ENCODE measurements around the gene LPIN3. TPM values are rescaled to one million over a fixed set of nuclear protein-coding genes. Genes with fewer than 3 reads are reported as not detected.
A peak's percentile ranks its signal among the peaks of the same experiment; 100 is the strongest.

The LPIN3 gene
- total and polyA plus RNA-seq, 5 donors from 2014 or later, result 0.10 to 0.35 TPM; not detected in 3

- no peaks in the 10 kb centered on the region for H3K9me3 ChIP-seq (ENCODE audit: control insufficient read depth in 2 of 2, low read length in 2 of 2)
- no peaks in the 10 kb centered on the region for H3K9me3 Mint-ChIP-seq
- no peak overlapping the region for H3K4me3 Mint-ChIP-seq
- no peaks in the 10 kb centered on the region for H3K27me3 Mint-ChIP-seq
- no peak for ATAC-seq (ENCODE audit: low read depth in 2 of 2)
- DNase-seq, result no peak
- H3K4me1 ChIP-seq (ENCODE audit: control insufficient read depth, insufficient read depth, low read length, poor library complexity, severe bottlenecking), result no peaks in the 10 kb centered on the region
- no peak overlapping the region for H3K4me3 ChIP-seq (ENCODE audit: low read depth, low read length)
- H3K4me1 Mint-ChIP-seq, result no peaks in the 10 kb centered on the region
- no peaks in the 10 kb centered on the region for H3K36me3 ChIP-seq (ENCODE audit: control insufficient read depth, insufficient read depth, low read length)
- H3K27ac Mint-ChIP-seq, result no peak overlapping the region
- H3K36me3 Mint-ChIP-seq, result no peaks in the 10 kb centered on the region
- H3K27ac ChIP-seq (ENCODE audit: insufficient read depth, low read length, poor library complexity, severe bottlenecking), result no peak overlapping the region
- no peaks in the 10 kb centered on the region for H3K27me3 ChIP-seq (ENCODE audit: control insufficient read depth, insufficient read depth, low read length)
Observed at GRCh38 chr20:41353530-41353929, 12.9 kb downstream of the LPIN3 start.

GRCh38 chr20:41355192-41355591 lies 14.6 kb downstream of the LPIN3 start:
- Mint-ChIP-seq H3K9me3 (no peaks in the 10 kb centered on the region), H3K27ac (no peak overlapping the region), H3K4me3 (no peak overlapping the region), H3K27me3 (no peaks in the 10 kb centered on the region), H3K4me1 (no peaks in the 10 kb centered on the region), H3K36me3 (no peaks in the 10 kb centered on the region)
- ATAC-seq (ENCODE audit: low read depth in 2 of 2), result no peak
- Histone ChIP-seq H3K4me1 (ENCODE audit: control insufficient read depth, insufficient read depth, low read length, poor library complexity, severe bottlenecking) (no peaks in the 10 kb centered on the region), H3K27me3 (ENCODE audit: control insufficient read depth, insufficient read depth, low read length) (no peaks in the 10 kb centered on the region), H3K9me3 (ENCODE audit: control insufficient read depth in 2 of 2, low read length in 2 of 2) (no peaks in the 10 kb centered on the region), H3K27ac (ENCODE audit: insufficient read depth, low read length, poor library complexity, severe bottlenecking) (no peak overlapping the region), H3K36me3 (ENCODE audit: control insufficient read depth, insufficient read depth, low read length) (no peaks in the 10 kb centered on the region), H3K4me3 (ENCODE audit: low read depth, low read length) (no peak overlapping the region)
- no peak for DNase-seq

GRCh38 chr20:41355598-41356203 lies 15.1 kb downstream of the LPIN3 start:
- Histone ChIP-seq H3K27me3 (ENCODE audit: control insufficient read depth, insufficient read depth, low read length) (no peaks in the 10 kb centered on the region), H3K27ac (ENCODE audit: insufficient read depth, low read length, poor library complexity, severe bottlenecking) (no peak overlapping the region), H3K36me3 (ENCODE audit: control insufficient read depth, insufficient read depth, low read length) (no peaks in the 10 kb centered on the region), H3K4me3 (ENCODE audit: low read depth, low read length) (no peak overlapping the region), H3K4me1 (ENCODE audit: control insufficient read depth, insufficient read depth, low read length, poor library complexity, severe bottlenecking) (no peaks in the 10 kb centered on the region), H3K9me3 (ENCODE audit: control insufficient read depth in 2 of 2, low read length in 2 of 2) (no peaks in the 10 kb centered on the region)
- Mint-ChIP-seq H3K36me3 (no peaks in the 10 kb centered on the region), H3K4me1 (no peaks in the 10 kb centered on the region), H3K27ac (no peak overlapping the region), H3K9me3 (no peaks in the 10 kb centered on the region), H3K4me3 (no peak overlapping the region), H3K27me3 (no peaks in the 10 kb centered on the region)
- DNase-seq (no peak), ATAC-seq (ENCODE audit: low read depth in 2 of 2) (no peak)

GRCh38 chr20:41356951-41357350 lies 16.3 kb downstream of the LPIN3 start:
- DNase-seq, result no peak
- no peaks in the 10 kb centered on the region for H3K36me3 ChIP-seq (ENCODE audit: control insufficient read depth, insufficient read depth, low read length)
- ATAC-seq (ENCODE audit: low read depth in 2 of 2), result no peak
- H3K4me1 ChIP-seq (ENCODE audit: control insufficient read depth, insufficient read depth, low read length, poor library complexity, severe bottlenecking), result no peaks in the 10 kb centered on the region
- Mint-ChIP-seq H3K4me3 (no peak overlapping the region), H3K27me3 (no peaks in the 10 kb centered on the region), H3K36me3 (no peaks in the 10 kb centered on the region), H3K27ac (no peak overlapping the region), H3K9me3 (no peaks in the 10 kb centered on the region), H3K4me1 (no peaks in the 10 kb centered on the region)
- H3K27ac ChIP-seq (ENCODE audit: insufficient read depth, low read length, poor library complexity, severe bottlenecking), result no peak overlapping the region
- no peaks in the 10 kb centered on the region for H3K27me3 ChIP-seq (ENCODE audit: control insufficient read depth, insufficient read depth, low read length)
- H3K9me3 ChIP-seq (ENCODE audit: control insufficient read depth in 2 of 2, low read length in 2 of 2), result no peaks in the 10 kb centered on the region
- H3K4me3 ChIP-seq (ENCODE audit: low read depth, low read length), result no peak overlapping the region

- Mint-ChIP-seq H3K27me3 (no peaks in the 10 kb centered on the region), H3K9me3 (no peaks in the 10 kb centered on the region), H3K4me1 (no peaks in the 10 kb centered on the region), H3K36me3 (no peaks in the 10 kb centered on the region), H3K27ac (no peak overlapping the region), H3K4me3 (no peak overlapping the region)
- Histone ChIP-seq H3K36me3 (ENCODE audit: control insufficient read depth, insufficient read depth, low read length) (no peaks in the 10 kb centered on the region), H3K27me3 (ENCODE audit: control insufficient read depth, insufficient read depth, low read length) (no peaks in the 10 kb centered on the region), H3K4me1 (ENCODE audit: control insufficient read depth, insufficient read depth, low read length, poor library complexity, severe bottlenecking) (no peaks in the 10 kb centered on the region), H3K4me3 (ENCODE audit: low read depth, low read length) (no peak overlapping the region), H3K27ac (ENCODE audit: insufficient read depth, low read length, poor library complexity, severe bottlenecking) (no peak overlapping the region), H3K9me3 (ENCODE audit: control insufficient read depth in 2 of 2, low read length in 2 of 2) (no peaks in the 10 kb centered on the region)
- DNase-seq (no peak), ATAC-seq (ENCODE audit: low read depth in 2 of 2) (no peak)
Observed at GRCh38 chr20:41357424-41358163, 17.0 kb downstream of the LPIN3 start.

- ATAC-seq (ENCODE audit: low read depth in 2 of 2) (no peak), DNase-seq (no peak)
- Histone ChIP-seq H3K36me3 (ENCODE audit: control insufficient read depth, insufficient read depth, low read length) (no peaks in the 10 kb centered on the region), H3K9me3 (ENCODE audit: control insufficient read depth in 2 of 2, low read length in 2 of 2) (no peaks in the 10 kb centered on the region), H3K4me1 (ENCODE audit: control insufficient read depth, insufficient read depth, low read length, poor library complexity, severe bottlenecking) (no peaks in the 10 kb centered on the region), H3K27me3 (ENCODE audit: control insufficient read depth, insufficient read depth, low read length) (no peaks in the 10 kb centered on the region), H3K27ac (ENCODE audit: insufficient read depth, low read length, poor library complexity, severe bottlenecking) (no peak overlapping the region), H3K4me3 (ENCODE audit: low read depth, low read length) (no peak overlapping the region)
- H3K27ac Mint-ChIP-seq, result peak overlapping the region in 1 of 3 donors; percentile 92
- no peaks in the 10 kb centered on the region for H3K36me3 Mint-ChIP-seq
- no peaks in the 10 kb centered on the region for H3K9me3 Mint-ChIP-seq
- H3K27me3 Mint-ChIP-seq, result no peaks in the 10 kb centered on the region
- no peak overlapping the region for H3K4me3 Mint-ChIP-seq
- no peaks in the 10 kb centered on the region for H3K4me1 Mint-ChIP-seq
Observed at GRCh38 chr20:41358230-41358629, 17.6 kb downstream of the LPIN3 start.

GRCh38 chr20:41358717-41359116 lies 18.1 kb downstream of the LPIN3 start:
- Mint-ChIP-seq H3K27ac (peak overlapping the region in 1 of 3 donors; percentile 92), H3K4me1 (no peaks in the 10 kb centered on the region), H3K9me3 (no peaks in the 10 kb centered on the region), H3K27me3 (no peaks in the 10 kb centered on the region), H3K4me3 (no peak overlapping the region), H3K36me3 (no peaks in the 10 kb centered on the region)
- Histone ChIP-seq H3K27ac (ENCODE audit: insufficient read depth, low read length, poor library complexity, severe bottlenecking) (no peak overlapping the region), H3K4me1 (ENCODE audit: control insufficient read depth, insufficient read depth, low read length, poor library complexity, severe bottlenecking) (no peaks in the 10 kb centered on the region), H3K9me3 (ENCODE audit: control insufficient read depth in 2 of 2, low read length in 2 of 2) (no peaks in the 10 kb centered on the region), H3K36me3 (ENCODE audit: control insufficient read depth, insufficient read depth, low read length) (no peaks in the 10 kb centered on the region), H3K27me3 (ENCODE audit: control insufficient read depth, insufficient read depth, low read length) (no peaks in the 10 kb centered on the region), H3K4me3 (ENCODE audit: low read depth, low read length) (no peak overlapping the region)
- no peak for DNase-seq
- ATAC-seq (ENCODE audit: low read depth in 2 of 2), result no peak

GRCh38 chr20:41359541-41360011 lies 19.0 kb downstream of the LPIN3 start:
- H3K27ac ChIP-seq (ENCODE audit: insufficient read depth, low read length, poor library complexity, severe bottlenecking), result no peak overlapping the region
- ATAC-seq (ENCODE audit: low read depth in 2 of 2) (no peak), DNase-seq (no peak)
- H3K9me3 Mint-ChIP-seq, result no peaks in the 10 kb centered on the region
- no peaks in the 10 kb centered on the region for H3K36me3 ChIP-seq (ENCODE audit: control insufficient read depth, insufficient read depth, low read length)
- no peak overlapping the region for H3K27ac Mint-ChIP-seq
- H3K4me3 ChIP-seq (ENCODE audit: low read depth, low read length), result no peak overlapping the region
- H3K36me3 Mint-ChIP-seq, result no peaks in the 10 kb centered on the region
- no peaks in the 10 kb centered on the region for H3K27me3 Mint-ChIP-seq
- H3K27me3 ChIP-seq (ENCODE audit: control insufficient read depth, insufficient read depth, low read length), result no peaks in the 10 kb centered on the region
- no peaks in the 10 kb centered on the region for H3K4me1 Mint-ChIP-seq
- H3K9me3 ChIP-seq (ENCODE audit: control insufficient read depth in 2 of 2, low read length in 2 of 2), result no peaks in the 10 kb centered on the region
- H3K4me3 Mint-ChIP-seq, result no peak overlapping the region
- no peaks in the 10 kb centered on the region for H3K4me1 ChIP-seq (ENCODE audit: control insufficient read depth, insufficient read depth, low read length, poor library complexity, severe bottlenecking)
